NCI-H345 treated with DMSO at 0.1 percent for 48 hours (cell line): ENCODE results near the gene SIX3.

Source experiments
- DNase-seq: peaks from one replicate; lab custom pipeline; 2025; ENCODE audit not compliant: unreplicated experiment; lab: John Stamatoyannopoulos, UW

The SIX3 gene

GRCh38 chr2:44954889-44955592 lies 13.5 kb downstream of the SIX3 start:
- DNase-seq, result no peak

- DNase-seq, result peak; percentile 52
These were observed 14.3 kb downstream of the SIX3 start for GRCh38 chr2:44955593-44956392.

- DNase-seq, result no peak
These were observed 15.3 kb downstream of the SIX3 start for GRCh38 chr2:44956843-44957242.

- no peak for DNase-seq
These were observed 16.3 kb downstream of the SIX3 start for GRCh38 chr2:44957656-44958327.

GRCh38 chr2:44959855-44960254 lies 18.4 kb downstream of the SIX3 start:
- DNase-seq, result no peak

- DNase-seq, result no peak
These were observed 19.4 kb downstream of the SIX3 start for GRCh38 chr2:44960871-44961270.

GRCh38 chr2:44962176-44962695 lies 20.7 kb downstream of the SIX3 start:
- no peak for DNase-seq

GRCh38 chr2:44964752-44965236 lies 23.3 kb downstream of the SIX3 start:
- DNase-seq, result peak; percentile 75

- no peak for DNase-seq
These were observed 24.2 kb downstream of the SIX3 start for GRCh38 chr2:44965684-44966083.

GRCh38 chr2:44967056-44967455 lies 25.6 kb downstream of the SIX3 start:
- DNase-seq, result no peak

GRCh38 chr2:44967727-44968432 lies 26.4 kb downstream of the SIX3 start:
- no peak for DNase-seq

GRCh38 chr2:44969936-44970335 lies 28.4 kb downstream of the SIX3 start:
- no peak for DNase-seq

- no peak for DNase-seq
These were observed 29.4 kb downstream of the SIX3 start for GRCh38 chr2:44970846-44971450.

GRCh38 chr2:44972771-44973535 lies 31.5 kb downstream of the SIX3 start:
- DNase-seq, result peak; percentile 54

- DNase-seq, result peak; percentile 44
These were observed 32.7 kb downstream of the SIX3 start for GRCh38 chr2:44974064-44974715.

- DNase-seq, result no peak
These were observed 34.3 kb downstream of the SIX3 start for GRCh38 chr2:44975571-44976450.

- DNase-seq, result no peak
These were observed 38.1 kb downstream of the SIX3 start for GRCh38 chr2:44979581-44979980.
